Kidney capillary endothelial cell (primary cell): ENCODE data around the gene EML4.

Source experiments
- DNase-seq: peaks from one replicate; pipeline ENCODE4 v3.0.0-alpha.2; 2018; ENCODE audit warnings: low spot score

Gene EML4

DNA sequence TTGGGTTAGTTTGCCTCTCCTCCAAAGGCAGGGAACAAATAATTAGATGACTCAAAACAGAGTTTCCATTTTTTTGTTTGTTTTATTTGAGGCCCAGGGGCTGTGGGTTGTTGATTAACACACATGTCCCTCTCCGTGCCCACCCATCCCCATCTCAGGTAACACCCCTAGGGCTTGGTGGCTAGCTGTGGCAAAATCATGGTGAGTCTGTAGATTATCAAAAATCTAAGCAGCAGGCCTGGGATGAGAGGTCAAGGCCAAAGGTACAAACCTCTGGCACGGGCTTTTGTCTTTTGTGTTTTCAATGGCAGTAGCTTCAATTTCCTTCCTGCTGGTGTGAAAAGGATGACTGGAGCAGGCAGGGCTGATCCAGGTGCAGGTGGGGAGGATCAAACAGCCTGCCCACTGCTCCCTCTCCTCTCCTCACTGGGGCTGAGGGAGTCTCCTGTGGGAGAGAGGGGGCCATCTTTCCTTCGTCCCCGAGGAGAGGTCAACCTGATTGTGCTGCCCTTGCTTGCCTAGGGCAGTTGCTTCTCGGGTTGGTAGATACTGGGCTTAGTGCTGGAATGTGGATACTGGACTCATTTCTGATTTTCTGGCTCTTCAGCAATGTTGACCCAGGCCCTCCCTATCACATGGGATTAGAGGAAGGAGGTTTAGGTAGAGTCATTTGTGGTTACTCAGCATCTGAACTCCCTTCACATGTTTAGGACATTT lies 31.9 kb upstream of the EML4 start:
- no peak for DNase-seq

DNA sequence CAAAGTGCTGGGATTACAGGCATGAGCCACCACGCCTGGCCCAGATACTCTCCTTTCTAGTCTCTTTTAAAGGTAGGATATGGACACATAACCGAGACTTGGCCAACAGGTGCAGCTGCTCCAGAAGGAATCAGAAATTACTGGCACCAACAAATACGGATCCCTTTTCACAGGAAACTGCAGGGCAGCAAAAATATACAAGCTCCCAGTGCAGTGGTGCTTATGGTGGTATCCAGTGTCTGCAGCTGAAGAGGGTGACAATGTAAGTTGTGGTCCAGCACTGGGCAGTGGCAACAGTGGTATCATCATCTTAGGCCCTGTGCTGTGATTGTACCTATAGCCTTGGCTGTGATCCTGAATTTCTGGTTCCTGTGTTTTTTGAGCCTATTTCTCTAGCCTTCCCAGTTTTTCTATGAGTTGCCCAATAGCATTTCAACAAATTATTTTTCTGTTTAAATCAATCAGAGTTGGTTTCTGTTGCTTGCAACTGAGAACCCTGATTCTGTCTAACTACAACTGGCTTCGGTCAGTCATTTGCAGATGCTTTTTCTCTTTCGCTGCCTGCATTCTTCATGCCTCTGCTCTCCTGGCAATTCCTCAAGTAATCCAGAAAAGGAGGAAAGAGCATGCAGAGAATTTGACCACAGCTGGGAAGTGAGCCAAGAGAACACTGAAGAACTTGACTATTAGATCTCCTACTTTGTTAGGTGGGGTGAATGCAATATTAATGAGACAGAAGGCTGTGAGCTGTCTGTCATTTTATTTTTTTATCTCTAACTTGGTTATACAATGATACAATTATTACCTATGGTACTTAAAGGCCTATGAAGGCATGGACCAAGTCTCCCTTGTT lies 30.8 kb upstream of the EML4 start:
- DNase-seq: no peak

DNA sequence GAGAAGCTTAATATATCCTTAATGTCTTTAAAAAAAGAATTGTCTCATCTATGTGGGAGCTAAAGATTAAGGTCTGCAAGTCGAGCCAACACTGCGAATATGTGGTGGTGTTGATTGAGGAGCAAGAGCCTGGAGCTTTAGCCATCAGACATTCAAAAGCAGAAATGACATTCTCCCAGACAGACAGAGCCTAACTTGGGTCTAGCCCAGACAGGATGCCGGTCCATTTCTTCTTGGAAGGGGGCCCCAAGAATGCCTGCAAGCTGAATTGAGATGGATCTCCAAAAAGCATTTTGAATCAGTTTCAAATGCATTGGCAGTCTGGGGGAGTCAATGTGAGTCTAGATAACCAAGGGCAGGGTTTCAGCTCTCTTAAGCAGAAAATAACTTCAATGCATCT lies 30.1 kb upstream of the EML4 start:
- DNase-seq: no peak

DNA sequence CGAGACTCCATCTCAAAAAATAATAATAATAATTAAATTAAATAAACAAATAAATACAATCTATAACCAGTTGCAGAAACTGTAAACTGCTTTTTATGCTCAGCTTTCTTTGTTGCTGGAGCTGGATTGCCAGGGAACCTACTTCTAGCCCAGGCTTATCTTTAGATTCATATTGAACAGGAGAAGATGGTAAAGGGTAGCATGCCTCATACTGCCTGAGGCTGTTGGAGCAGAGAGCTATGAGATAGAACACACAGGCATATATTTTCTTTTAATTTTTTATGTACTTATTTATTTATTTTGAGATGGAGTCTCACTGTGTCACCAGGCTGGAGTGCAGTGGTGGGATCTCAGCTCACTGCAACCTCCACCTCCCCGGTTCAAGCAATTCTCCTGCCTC lies 28.7 kb upstream of the EML4 start:
- DNase-seq: no peak

DNA sequence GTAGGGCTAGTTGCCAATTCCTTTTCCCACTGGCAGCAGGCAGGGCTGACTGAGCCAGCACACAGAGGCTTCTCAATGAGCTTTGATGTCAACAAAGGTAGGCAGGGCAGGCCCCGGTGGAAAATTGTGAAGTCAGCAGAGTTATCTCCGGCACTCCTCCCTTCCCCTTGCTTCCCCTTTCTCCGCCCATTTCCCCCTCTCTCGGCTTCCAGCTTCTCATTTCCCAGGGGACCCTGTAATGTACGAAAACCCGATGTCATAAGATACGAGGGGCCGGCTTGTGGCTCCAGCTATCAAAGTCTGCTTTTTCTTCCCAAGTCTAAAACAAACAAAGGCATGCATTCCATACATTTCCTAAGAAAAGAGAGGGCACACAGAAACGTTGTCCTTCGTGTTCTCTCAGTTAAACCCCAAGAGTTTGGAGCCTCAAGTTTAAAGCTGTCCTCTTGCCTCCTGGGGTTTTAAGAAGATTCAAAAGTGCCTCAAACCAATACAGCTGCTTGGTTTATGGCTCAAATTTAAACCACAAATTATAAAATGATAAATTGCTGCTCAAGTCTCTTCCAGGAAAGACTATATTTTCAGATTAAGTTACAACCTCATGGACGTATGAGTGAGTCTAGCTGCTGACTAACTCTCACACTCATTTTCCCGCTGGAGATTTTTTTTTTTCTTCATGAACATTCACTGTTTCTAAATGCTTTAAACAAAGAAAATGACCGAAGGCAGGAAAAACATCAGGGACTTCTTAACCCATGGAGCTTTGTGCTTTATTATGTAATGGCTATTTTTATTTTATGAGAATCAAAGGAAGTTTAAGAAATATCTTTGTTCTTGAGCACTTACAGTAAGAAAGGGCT lies 27.2 kb upstream of the EML4 start:
- peak; percentile 79 for DNase-seq

DNA sequence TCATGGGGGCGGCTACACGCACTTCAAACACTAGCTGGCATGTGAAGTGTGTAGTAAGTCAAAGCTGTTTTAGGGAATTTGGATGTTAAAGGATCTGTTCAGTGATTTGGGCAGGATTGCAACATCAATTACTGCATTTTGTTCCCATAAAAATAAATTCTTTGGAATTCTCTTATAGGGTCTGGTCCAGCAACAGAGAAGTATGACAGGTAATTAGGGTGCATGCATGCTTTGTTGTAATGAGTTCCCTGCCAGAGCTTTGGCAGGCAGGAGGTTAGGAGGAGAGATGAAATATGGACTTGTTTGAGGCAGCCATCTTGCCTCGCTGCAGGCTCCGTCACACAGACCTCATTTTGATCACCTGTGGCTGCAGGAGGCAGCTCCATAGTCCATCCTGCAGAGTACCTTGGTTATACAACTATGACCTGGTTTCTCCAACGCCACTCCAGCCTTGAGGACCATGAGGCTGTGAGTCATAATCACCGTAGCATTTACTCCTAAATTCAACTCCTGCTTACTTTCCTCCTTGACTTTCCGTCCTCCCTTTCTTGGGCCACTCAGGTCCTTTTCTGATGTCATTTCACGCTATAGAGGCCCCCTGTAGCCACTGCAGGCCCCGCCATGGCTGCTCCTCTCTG lies 26.5 kb upstream of the EML4 start:
- no peak for DNase-seq

DNA sequence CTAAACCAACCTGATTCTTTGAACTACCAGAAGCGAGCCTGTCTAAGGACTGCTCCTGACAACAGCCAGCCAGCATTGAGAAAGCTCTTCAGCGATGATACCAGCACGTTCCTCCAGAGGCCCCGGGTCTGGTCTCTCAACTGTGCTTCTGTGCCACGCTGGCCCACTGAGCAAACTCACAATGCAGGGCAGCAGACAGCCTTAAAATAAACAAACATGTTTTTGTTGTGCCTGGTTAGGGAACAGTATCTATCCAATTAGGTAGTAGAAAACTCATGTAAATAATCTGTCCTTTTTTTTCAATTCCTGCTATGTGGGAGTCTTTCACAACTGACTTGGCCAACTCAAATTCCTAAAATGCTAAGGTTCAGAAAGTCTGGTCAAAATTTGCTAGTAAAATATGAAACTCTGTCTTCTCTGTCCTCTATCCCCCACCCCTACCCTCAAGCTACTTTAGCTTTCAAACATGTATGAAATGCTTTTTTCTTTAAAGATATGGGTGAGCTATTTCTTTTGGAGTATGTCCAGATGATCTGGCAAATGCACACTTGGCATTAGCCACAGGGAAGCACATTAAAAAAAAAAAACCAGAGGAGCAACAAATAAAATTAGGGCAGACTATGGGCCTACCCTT lies 21.4 kb upstream of the EML4 start:
- no peak for DNase-seq

DNA sequence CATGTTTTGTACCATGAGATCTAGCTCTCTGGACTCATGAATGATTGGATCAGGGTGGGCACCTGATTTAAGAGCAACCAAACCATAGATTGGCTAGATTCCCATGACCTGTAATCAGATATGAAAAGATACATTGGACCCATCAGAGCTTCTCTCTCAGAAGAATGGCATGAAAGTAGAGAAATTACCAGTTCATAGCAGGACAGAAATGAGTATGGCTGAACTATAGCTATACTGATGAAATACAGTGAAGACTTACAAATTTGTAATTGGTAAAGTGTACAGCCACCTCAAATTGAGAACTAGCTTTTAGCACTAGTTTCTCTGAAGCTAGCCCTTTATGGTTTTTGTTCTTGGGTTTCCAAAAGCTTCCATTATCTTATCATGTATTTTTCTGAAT lies 19.0 kb upstream of the EML4 start:
- DNase-seq: no peak

DNA sequence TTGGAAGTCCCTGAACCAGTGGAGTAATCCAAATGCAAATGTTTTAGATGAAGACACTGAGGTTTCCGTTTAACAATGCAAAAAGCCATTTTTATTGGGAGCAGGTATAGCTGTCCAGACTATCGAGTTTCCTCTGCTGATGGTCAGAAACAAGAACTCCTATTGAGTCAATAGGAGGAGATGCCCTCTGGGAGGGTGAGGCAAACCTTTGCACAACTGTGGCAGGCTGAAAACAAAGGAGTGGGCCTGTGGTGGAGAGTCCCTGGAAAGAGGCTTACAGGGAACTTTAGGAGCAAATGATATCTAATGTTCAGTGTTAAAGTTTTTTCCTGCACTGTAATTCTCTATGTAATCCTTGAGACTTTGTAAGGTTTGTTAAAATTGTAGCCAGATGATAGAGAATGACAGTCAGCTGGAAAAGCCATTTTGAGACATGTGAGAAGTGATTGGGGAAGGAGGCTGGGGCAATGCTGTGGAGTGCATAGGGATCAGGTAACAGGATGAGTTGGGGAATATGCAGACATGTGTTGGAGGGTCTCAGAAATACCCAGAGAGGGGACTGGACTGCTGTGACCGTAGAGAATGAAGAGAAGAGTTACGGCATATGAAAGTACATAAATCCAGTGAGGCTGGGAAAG lies 15.1 kb upstream of the EML4 start:
- DNase-seq: no peak

DNA sequence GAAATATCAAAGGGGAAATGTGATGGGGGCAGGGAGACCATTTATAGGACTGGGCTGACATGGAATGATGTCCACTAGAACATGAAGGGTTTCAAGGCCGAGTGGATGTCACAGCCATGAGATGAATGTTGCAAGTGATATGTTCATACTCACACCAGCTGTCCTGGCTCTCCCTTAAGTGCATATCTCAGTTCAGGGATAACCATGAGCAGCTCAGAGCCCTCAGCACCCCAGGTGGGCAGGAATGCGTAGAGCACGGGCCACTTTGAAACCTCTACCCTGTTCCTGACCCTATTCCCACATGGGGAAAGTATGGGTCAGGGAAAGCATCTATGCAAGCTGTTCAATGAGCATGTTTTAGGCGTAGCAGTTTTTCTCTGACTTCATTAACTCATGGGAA lies 12.4 kb upstream of the EML4 start:
- DNase-seq: no peak

DNA sequence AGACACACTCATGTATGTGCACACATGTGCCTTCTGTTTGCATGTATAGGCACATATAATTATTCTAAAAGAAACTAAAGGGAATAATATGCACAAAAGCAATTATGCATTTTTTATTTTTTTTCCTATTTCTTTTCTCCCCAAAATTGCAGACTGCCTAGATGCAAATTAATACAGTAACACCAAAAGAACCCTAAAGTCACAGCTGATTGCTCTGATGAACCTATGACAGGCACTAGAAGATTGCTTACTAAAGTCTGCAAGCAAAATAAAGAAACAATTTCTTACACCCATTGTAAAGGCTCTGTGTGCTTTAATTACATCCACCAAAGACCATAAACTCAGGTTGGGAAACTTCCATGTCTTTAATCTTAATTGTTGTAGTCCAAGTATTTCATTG lies 7.7 kb upstream of the EML4 start:
- DNase-seq: no peak

DNA sequence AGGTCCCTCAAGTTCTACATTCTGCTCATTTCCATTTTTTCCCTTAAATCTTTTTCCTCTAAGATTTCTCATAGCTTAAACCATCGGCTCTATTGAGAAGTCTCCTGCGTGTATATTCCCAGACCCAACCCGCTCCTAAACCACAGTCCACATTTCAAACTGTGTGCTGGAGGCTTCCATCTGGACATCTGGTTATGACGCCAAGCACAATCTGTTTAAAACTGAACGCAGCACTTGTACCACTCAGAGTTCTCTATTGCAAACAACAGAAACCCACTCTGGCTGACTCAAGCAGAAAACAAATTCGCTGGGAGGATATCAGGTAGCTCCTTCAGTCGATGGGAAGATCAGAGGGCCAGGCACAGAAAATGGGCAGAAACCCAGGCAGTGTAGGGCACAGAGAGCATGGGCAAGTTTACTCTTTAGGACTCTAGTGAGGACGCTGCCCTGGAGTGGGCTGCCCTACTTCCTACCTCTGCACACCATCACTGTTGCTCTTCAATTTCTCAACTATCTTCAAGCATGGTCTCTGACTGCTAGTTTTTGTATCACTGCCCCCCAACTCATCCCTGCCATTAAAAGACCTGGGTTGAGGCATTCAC lies 5.6 kb upstream of the EML4 start:
- DNase-seq: no peak

DNA sequence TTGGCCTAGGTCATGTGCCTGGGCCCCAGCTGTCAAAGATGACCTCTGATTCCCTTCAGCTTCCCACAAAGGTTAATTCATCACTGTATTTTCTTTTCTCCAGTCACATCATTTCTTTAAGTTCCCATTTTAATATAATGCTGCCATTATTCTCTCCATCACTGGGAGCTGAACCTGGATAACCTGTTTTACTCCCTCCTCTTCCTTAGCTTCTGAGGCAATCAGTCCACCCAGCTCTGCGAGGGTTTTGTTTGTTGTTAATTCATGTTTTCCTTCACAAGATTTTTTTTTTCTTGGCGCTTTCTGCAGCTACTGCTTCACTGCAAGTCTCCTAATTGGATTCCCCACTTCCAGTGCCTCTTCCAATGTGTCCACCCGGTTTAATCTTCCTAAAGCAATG lies 5.1 kb upstream of the EML4 start:
- DNase-seq: no peak

DNA sequence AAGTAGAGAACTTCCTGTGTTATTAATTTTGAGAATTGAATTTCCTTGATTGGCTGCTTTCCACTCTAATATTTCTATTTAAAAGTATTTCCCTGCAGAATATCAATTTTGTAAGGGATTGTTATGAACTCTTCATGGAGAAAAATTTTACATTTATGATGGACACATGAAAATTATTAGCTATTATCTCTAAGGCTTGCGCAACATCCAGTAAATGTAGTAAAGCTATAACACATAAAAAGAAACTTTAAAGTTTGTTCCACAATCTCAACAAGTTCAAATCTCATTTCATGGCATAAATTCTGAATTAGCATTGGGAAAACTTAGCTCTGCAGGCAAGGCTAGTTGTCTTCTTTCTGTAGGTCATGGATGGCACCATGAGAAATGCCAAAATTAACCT lies 4.2 kb upstream of the EML4 start:
- no peak for DNase-seq

DNA sequence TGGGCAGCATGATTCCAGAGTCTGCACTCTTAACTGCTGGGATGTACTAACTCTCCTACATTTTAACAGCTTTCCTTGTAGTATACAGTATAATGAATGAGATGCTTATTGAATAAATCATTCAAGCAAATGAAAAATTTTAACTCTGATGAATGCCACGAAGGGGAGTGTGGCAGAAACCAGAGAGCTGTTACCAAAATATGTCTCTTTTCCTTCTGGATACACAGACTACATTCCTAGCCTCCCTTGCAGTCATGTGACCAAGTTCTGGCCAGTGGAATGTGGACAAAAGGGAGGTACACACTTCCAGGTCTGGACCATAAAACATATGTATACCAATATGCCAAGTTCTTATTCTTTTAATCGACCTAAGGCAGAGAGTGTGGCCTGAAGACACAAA lies 1.7 kb upstream of the EML4 start:
- no peak for DNase-seq

DNA sequence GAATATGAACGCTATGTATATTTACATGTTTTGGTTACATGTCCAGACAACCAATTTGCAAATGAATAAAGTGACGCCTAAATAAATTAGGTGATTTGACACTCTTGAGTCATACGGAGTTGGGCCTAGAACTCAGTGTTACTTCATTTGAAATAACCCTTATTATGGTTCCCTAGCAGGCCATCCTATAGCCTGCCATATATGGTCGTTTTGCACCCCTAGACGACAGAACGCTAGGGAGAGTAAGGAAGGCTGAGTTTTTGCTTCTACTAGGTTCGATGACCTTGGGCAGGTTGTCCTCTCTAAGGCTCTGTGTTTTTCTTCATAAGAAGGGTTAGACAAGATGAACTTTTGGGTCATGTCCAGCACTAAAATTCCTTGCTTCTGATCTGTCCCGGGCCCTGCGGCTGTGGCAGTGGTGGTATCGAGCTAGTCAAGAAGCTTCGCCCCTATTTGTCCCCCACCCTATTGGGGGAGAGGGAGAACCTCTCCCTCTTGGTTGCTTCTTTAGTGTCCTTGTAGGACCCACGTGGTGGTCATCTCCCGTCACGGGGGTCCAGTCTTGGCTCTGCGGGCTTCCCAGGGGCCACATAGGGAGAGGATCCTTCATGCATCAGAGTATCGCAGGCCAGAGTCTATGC lies 574 bp upstream of the EML4 start:
- no peak for DNase-seq

DNA sequence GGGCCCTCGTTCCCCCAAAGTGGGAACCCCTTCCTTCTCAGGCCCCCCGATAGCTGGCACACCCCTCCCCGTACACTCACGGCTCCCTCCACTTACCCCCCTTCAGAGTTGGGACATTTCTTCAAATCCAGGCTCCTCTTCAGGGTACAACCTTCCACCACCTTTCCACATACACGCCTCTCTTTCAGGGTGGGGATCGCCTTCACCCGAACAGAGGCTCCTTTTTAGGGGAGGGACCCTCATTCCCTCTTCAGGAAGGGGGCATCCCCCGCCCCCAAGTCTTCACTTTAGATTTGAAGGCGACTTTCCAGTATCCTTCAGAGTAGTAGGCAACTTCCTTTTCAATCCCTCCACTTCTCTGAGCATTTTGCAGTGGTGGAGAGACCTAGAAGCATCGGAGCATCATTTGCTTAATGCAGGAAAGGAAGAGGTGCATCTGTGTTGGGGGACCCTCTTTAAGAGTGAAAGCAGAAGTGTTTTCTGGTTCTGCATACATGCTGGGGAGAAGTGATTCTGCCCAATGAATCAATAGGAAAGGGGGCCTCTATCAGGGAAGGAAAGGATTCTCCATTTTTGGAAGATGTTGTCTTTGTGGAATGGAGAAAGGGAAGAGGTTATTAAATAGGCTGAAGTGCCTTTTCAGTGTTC lies 845 bp downstream of the EML4 start:
- peak; percentile 7 for DNase-seq

DNA sequence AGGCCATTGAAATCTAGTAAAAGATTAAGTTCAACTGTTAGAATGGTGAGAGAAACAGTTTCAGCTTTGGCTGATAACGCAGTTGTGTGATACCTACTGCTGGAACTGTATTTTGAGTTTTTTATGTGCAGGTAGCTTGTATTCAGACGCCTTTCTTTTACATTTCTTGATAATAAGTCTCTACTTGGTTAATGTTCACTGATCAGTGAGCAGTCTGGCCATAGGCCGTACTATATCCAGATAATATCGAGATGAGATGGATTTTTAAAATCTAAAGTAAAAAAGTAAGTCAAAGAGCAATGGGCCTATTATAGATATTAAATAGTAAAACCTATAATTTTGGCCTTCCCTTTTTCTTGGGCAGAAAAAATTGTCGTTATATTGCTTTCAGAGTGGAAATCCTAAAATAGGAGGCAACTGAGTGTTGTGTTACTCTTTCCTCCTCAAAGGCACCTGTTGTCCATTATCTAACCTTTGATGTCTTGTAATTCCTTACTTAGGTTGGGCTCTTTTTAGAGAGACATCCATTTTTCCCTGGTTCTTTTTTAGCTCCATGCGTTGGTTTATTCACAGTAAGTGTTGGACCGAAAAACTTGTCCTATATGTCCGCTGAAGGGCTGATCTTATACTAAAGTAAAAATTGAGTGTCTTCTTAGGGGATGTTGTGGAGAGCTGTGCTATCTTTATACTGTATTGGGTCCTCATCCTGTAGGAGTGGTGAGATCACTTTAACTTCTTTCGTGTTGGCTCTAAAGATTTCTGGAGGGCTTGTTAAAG lies 1.7 kb downstream of the EML4 start:
- DNase-seq: no peak

DNA sequence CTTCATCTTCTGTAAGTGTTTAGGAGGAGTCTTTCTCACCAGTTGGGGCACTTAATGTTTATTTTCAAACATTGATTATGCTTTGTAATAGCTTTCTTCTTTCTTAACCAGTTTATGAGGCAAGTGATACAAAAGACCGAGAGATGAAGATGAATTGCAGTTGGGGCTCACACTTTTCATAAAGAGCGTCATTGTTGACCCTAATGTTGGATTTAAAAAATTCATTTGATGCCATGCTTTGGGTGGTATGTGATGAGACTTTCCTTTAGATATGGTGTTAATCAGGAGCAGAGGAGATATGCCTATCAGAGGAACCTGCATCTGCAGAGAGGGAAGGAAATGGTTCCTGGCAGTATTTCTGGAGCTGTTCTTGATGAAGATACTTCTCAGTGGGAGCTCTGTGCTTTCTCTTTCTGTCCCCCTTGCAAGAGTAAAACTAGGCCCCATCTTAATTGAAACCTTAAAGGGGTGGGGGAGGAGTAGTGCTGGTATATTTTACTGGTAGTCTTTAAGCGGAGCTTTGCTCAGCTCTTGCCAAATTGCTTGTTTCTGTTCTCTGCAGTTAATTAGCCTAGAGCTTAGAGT lies 2.3 kb downstream of the EML4 start:
- no peak for DNase-seq
